HK-2 (cell line): ENCODE results near the gene SV2B.

Source experiments
- DNase-seq: peaks from one replicate; pipeline ENCODE4 v3.0.0-alpha.2; 2018; ENCODE audit not compliant: unreplicated experiment

Gene SV2B

GRCh38 chr15:91102546-91103330 lies 2.7 kb downstream of the SV2B start:
- no peak for DNase-seq

DNA sequence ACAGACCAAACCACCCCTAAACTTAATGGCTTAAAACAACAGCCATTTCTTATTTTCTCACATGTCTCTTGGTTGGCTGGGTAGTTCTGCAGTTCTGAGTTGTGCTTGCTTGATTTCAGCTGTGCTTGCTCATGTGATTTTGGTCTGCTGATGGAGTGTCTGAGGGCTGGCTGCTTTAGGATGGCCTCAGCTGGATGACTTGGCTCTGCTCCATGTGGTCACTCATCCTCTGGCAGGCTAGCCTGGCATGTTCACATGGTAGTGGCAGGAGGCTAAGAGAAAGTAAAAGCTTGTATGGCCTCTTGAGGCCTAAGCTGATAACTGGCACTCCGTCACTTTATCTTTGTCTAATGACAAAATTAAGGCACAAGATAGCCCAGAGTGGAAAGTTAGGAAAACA lies 4.1 kb downstream of the SV2B start:
- no peak for DNase-seq

DNA sequence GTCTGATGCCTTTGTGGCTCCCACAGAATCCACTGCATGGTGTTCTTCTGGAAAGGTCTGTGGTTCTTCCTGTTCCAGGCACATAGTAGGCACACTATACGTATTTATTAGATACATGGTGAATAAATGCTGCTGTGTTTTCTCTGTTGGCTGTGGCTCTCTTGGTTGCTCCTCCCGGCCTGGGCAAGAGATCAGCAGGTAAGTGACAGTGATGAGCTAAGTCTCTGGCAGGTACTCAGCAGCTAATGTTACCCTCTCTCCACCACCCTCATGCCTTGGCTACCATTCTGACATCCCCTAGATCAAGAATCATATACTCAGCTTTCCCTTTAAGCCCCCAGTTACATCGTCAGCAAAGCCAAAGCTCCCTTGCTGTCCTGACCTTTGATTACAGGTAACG lies 8.4 kb downstream of the SV2B start:
- no peak for DNase-seq

GRCh38 chr15:91109885-91110284 lies 9.8 kb downstream of the SV2B start:
- DNase-seq: no peak

DNA sequence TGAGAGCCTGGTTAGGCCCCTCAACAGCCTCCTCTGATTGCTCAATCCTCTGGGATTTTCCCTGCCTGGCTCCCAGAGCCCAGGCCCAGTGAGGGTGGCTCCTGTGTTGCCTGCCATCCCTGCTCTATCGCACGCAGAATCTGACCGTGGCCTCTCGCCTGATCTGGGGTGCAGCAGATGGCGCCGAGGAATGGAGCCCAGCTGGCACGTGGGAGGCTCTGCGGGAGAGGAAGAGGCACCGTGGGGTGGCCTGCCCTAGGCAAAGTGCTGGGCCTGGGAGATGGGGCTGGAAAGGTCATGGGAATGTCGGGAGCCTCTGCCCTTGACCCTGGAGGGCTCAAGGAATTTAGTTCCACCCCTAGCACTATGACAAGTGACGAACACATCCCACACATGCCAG lies 10.3 kb downstream of the SV2B start:
- no peak for DNase-seq

GRCh38 chr15:91113030-91113429 lies 13.0 kb downstream of the SV2B start:
- DNase-seq: no peak

- no peak for DNase-seq
Measured at GRCh38 chr15:91114301-91114700, 14.2 kb downstream of the SV2B start.

GRCh38 chr15:91116113-91117067 lies 16.3 kb downstream of the SV2B start:
- DNase-seq: no peak

DNA sequence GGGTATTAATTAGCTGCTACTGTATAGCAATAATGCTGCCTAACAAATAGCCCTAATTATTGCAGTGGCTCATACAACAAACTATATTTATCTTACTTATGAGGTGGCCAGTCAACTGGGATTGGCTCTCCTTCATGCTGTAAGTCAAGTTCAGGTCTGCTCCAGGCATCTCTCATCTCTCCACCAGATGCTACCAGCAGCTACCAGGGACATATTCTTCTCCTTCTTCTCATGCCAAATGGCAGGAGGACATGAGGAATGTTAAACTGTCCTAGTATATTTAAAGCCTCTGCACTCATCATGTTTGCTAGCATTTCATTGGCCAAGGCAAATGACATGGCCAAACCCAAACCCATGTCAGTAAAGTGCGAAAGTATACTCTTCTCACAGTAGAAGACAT lies 17.3 kb downstream of the SV2B start:
- DNase-seq: no peak

- no peak for DNase-seq
Measured at GRCh38 chr15:91118817-91119590, 18.9 kb downstream of the SV2B start.

- no peak for DNase-seq
Measured at GRCh38 chr15:91122296-91122695, 22.2 kb downstream of the SV2B start.

DNA sequence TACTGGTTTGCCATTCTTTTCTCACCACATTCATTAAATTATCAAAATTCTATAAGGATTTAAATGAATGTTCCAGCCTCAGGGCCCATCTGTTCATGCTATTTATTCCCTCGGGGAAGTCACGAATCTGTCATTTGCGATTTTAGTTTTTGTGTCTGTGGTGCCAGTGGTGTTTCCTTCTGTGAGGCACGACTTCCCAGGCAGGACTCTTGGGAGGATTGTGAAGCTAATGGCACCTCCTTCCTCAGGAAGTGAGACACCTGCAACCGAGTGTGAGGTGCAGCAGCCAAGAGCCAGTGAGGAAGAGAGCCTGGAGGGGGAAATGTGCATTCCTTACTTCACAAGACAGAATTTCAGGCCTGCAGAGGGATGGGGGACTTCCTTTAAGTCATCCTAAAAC lies 24.1 kb downstream of the SV2B start:
- no peak for DNase-seq

- no peak for DNase-seq
Measured at GRCh38 chr15:91125162-91125561, 25.1 kb downstream of the SV2B start.

DNA sequence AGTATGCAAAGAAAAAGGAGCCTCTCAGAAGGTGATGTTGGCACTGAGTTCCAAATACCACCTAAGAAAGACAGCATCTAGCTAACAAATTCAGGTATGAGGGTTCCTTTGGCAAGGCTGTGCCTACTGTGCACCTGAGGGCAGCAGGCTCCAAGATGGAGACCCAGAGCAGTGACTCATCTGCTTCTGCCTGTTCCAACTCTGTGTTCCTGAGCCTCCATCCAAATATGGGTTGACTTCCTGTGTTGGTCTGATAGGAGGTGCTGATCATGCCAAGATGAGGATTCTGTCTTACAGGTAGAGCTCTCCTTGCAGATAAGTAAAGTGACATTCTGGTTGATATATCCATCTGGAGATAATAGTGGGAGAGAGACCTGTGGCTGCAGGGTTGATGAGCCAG lies 26.0 kb downstream of the SV2B start:
- DNase-seq: no peak

DNA sequence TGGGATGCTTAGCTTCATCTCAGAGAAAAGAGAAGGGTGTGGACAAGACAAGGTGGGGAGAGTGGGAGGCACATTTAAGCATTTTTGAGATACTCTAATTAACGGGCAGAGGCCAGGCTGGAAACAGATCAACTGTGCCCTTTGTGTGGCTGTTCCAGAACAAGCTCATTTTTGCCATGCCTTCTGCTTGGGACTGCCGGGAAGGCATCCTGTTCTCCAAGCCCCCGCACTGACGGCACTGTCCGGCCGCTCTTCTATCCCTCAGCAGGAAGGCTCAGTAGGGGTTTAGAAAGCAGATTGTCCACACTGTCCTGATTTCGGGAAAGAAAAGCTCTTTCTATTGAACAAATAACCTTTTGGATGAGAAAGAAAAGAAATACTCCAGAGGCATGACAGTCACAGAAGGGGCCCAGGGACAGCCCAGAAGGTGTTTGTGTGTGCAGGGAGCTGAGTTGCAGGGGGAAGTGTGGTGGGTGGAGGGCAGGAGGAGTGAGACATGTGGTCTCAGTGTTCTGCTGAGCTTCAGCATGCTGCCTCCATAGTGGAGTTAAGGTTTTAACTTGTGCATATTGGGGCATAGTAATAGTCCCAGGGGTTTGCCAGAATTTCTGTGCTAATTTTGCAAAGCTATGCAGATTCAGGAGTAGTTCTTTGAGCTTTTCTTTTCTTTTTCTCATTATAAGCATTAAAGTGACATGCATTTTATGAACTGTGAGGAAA lies 27.3 kb downstream of the SV2B start:
- DNase-seq: no peak

GRCh38 chr15:91128016-91128415 lies 28.0 kb downstream of the SV2B start:
- no peak for DNase-seq

GRCh38 chr15:91129436-91129835 lies 29.4 kb downstream of the SV2B start:
- DNase-seq: no peak

DNA sequence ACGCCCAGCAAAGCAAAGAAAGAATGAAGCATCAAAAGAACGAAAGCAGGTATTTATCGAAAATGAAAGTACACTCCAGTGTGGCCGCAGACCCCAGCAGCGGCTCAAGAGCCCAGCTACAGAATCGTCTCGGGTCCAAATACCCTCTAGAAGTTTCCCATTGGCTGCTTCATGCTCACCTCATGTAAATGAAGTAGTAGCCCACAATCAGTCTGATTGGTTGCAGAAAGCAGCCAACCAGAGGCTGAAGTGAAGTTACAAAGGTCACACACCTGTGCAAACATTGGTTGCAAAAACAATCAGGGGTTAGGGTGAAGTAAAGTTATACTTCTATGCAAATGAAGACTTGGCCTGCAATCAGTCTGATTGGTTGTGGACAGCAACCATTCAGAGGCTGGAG lies 32.0 kb downstream of the SV2B start:
- no peak for DNase-seq

DNA sequence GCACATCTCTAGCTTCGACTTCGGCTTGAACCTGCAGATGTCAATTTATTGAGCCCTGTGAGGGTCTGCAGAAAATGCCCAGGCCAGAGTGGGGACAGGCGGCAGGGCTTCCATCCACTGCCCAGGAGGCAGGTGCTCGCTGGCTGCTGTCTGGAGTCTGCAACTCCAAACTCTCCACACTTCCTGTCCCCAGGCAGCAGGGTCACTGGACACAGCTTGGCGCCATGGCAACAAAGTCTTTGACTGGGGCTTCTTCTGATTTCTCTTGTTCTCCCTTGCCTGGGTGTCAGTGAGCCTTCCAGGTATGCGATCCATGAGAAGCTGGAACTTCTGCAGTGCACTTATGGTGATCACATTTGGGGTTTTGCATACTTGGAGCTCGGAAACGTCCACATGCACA lies 33.5 kb downstream of the SV2B start:
- DNase-seq: no peak

DNA sequence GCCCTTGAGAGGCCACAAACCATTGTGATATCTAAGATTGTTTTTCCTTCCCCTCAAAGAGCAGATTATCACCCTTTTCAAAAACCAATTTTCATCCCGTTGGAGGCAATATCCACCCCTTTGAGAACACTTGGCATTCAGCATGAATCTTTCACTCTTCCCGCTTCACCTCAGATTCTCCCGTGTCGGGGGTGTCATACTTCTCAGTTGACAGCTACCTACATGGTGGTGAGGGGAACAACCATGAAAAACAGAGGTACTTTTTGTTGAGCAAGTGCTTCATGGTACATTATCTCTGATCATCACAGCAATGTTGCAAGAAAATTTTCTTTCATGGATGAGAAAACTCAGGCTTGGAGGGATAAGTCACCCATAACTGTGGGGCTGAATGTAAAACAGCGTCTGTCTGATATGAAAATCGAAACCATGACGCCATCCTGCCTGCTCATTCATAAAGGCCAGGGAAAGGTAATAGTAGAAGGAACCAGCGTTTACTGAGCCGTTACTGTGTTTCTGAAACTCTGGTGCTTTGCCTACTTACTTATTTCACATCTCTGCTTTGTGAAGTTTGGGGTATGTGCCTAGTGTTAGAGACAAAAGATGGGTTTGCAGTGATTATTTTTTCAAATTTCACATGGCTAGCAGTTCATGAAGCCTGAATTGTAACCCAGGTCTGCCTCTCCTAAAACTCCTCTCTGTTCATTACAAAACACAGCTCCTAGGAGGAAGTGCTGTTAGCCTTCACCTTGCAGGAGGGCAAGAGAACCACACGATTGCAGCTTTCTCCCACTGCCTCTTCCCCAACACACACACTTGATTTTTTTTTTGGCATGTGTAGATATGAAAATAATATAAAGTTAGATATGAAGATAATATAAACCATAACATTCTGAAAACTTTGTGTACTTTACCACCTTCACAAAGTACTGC lies 35.4 kb downstream of the SV2B start:
- DNase-seq: no peak
